Activated CD4-positive, alpha-beta T cell treated with anti-CD3 and anti-CD28 coated beads, Interleukin-2, amount 50 U/mL, for 48 hours (primary cell): ENCODE results near the gene SLC37A1.

ENCODE experiments used
- DNase-seq, 2 experiments: peaks; one replicate each; pipeline ENCODE4 v3.0.0-alpha.2; 2020

SLC37A1 gene

GRCh38 chr21:42508371-42508770 lies 5.3 kb upstream of the SLC37A1 start:
- no peak for DNase-seq

- no peak for DNase-seq
These were observed 4.4 kb upstream of the SLC37A1 start for GRCh38 chr21:42509244-42509643.

GRCh38 chr21:42512346-42513034 lies 1.2 kb upstream of the SLC37A1 start:
- DNase-seq, result no peak

- DNase-seq, result peak; percentile 72 to 76
These were observed 582 bp downstream of the SLC37A1 start for GRCh38 chr21:42513985-42514882.

GRCh38 chr21:42514883-42515228 lies 1.2 kb downstream of the SLC37A1 start:
- DNase-seq, result no peak

GRCh38 chr21:42515708-42516502 lies 2.3 kb downstream of the SLC37A1 start:
- no peak for DNase-seq

- no peak for DNase-seq
These were observed 4.6 kb downstream of the SLC37A1 start for GRCh38 chr21:42518215-42518614.

GRCh38 chr21:42518626-42519025 lies 5.0 kb downstream of the SLC37A1 start:
- no peak for DNase-seq

- DNase-seq, result no peak
These were observed 7.1 kb downstream of the SLC37A1 start for GRCh38 chr21:42520628-42521253.

GRCh38 chr21:42521384-42521783 lies 7.7 kb downstream of the SLC37A1 start:
- DNase-seq, result no peak

GRCh38 chr21:42521805-42522204 lies 8.2 kb downstream of the SLC37A1 start:
- no peak for DNase-seq

GRCh38 chr21:42522271-42522670 lies 8.6 kb downstream of the SLC37A1 start:
- no peak for DNase-seq

- no peak for DNase-seq
These were observed 9.1 kb downstream of the SLC37A1 start for GRCh38 chr21:42522771-42523170.

GRCh38 chr21:42523211-42523610 lies 9.6 kb downstream of the SLC37A1 start:
- no peak for DNase-seq

- DNase-seq, result no peak
These were observed 10.3 kb downstream of the SLC37A1 start for GRCh38 chr21:42523941-42524340.

- DNase-seq, result peak in 1 of 2 experiments; percentile 16
These were observed 10.8 kb downstream of the SLC37A1 start for GRCh38 chr21:42524341-42525028.

GRCh38 chr21:42525029-42525581 lies 11.5 kb downstream of the SLC37A1 start:
- DNase-seq, result no peak

GRCh38 chr21:42525676-42526378 lies 12.2 kb downstream of the SLC37A1 start:
- no peak for DNase-seq

- no peak for DNase-seq
These were observed 12.7 kb downstream of the SLC37A1 start for GRCh38 chr21:42526379-42526727.

GRCh38 chr21:42527127-42527488 lies 13.5 kb downstream of the SLC37A1 start:
- DNase-seq, result no peak

GRCh38 chr21:42527489-42528158 lies 14.0 kb downstream of the SLC37A1 start:
- DNase-seq, result peak; percentile 47 to 66
